Neural progenitor cell (in vitro differentiated cells): Measurements from ENCODE around the gene LRRC74B. TPM values are rescaled to one million over a fixed set of nuclear protein-coding genes. Genes with fewer than 3 reads are reported as not detected.
A peak's percentile ranks its signal among the peaks of the same experiment; 100 is the strongest.

Source experiments
- DNase-seq: peaks from one replicate; pipeline ENCODE4 v3.0.0-alpha.2; 2016; ENCODE audit warnings: low spot score
- H2AFZ ChIP-seq: fragments of 200-600 bp; sonication (generic); replicated peaks from 2 replicates; pipeline ENCODE4 v1.6.1; 2016; ENCODE audit warnings: antibody characterized with exemption
- H3F3A ChIP-seq: fragments of 200-600 bp; sonication (generic); 2 replicates; pipeline ENCODE4 v1.6.1; 2016; ENCODE audit warnings: antibody characterized with exemption, low read depth
- H3K27ac ChIP-seq: fragments of 200-600 bp; sonication (generic); 2 replicates; pipeline ENCODE4 v1.5.1; 2016; ENCODE audit warnings: mild to moderate bottlenecking
- H3K27me3 ChIP-seq: fragments of 200-600 bp; sonication (generic); 2 replicates; pipeline ENCODE4 v1.6.1; 2016; ENCODE audit warnings: mild to moderate bottlenecking, moderate library complexity
- H3K36me3 ChIP-seq: fragments of 200-600 bp; sonication (generic); 2 replicates; pipeline ENCODE4 v1.5.1; 2016
- H3K4me1 ChIP-seq: fragments of 200-600 bp; sonication (generic); 2 replicates; pipeline ENCODE4 v1.6.1; 2016; ENCODE audit warnings: mixed run types
- H3K4me2 ChIP-seq: fragments of 200-600 bp; sonication (generic); 2 replicates; pipeline ENCODE4 v1.6.1; 2016
- H3K4me3 ChIP-seq: fragments of 200-600 bp; sonication (generic); 2 replicates; pipeline ENCODE4 v1.5.1; 2016
- H3K79me2 ChIP-seq: fragments of 200-600 bp; sonication (generic); 2 replicates; pipeline ENCODE4 v1.6.1; 2016; ENCODE audit warnings: low read depth
- H3K9ac ChIP-seq: fragments of 200-600 bp; sonication (generic); 2 replicates; pipeline ENCODE4 v1.6.1; 2016
- H3K9me3 ChIP-seq: fragments of 200-600 bp; sonication (generic); 2 replicates; pipeline ENCODE4 v1.5.1; 2016; ENCODE audit warnings: low read depth
- H4K20me1 ChIP-seq: fragments of 200-600 bp; sonication (generic); 2 replicates; pipeline ENCODE4 v1.6.1; 2016; ENCODE audit warnings: low read depth
- H3K27ac Mint-ChIP-seq: 3 replicates; pipeline ENCODE4 v1.8.0; 2021; ENCODE audit warnings: mixed read lengths
- H3K27me3 Mint-ChIP-seq: 2 replicates; pipeline ENCODE4 v1.8.0; 2022; ENCODE audit warnings: low read depth, mild to moderate bottlenecking, inconsistent platforms, moderate library complexity, mixed read lengths; ENCODE audit not compliant: insufficient read depth
- H3K36me3 Mint-ChIP-seq: 3 replicates; pipeline ENCODE4 v1.8.0; 2021; ENCODE audit warnings: mixed read lengths
- H3K4me1 Mint-ChIP-seq: 3 replicates; pipeline ENCODE4 v1.8.0; 2021; ENCODE audit warnings: mixed read lengths
- H3K4me3 Mint-ChIP-seq: 3 replicates; pipeline ENCODE4 v1.8.0; 2021; ENCODE audit warnings: mild to moderate bottlenecking, moderate library complexity, mixed read lengths
- H3K9me3 Mint-ChIP-seq: 3 replicates; pipeline ENCODE4 v1.8.0; 2020; ENCODE audit warnings: mixed read lengths
- CTCF ChIP-seq: fragments of 200-600 bp; sonication (generic); IDR thresholded peaks from 2 replicates; pipeline ENCODE4 v1.5.1; 2017; ENCODE audit warnings: antibody characterized with exemption, mild to moderate bottlenecking
- EZH2 ChIP-seq: fragments of 200-600 bp; sonication (generic); IDR thresholded peaks from 2 replicates; pipeline ENCODE4 v1.6.1; 2017; ENCODE audit warnings: antibody characterized with exemption, mild to moderate bottlenecking, moderate library complexity
- EZH2phosphoT487 ChIP-seq: fragments of 200-600 bp; sonication (generic); IDR thresholded peaks from 2 replicates; pipeline ENCODE4 v1.6.1; 2017; ENCODE audit warnings: antibody characterized with exemption
- microRNA counts: library from miRNA; unstranded; fragments of <30 nt; microRNA quantifications from one replicate; lab custom pipeline; 2016
- microRNA-seq: library from miRNA; unstranded; fragments of <30 nt; microRNA quantifications from one replicate; pipeline ENCODE4, GENCODE V29; 2016
- small RNA-seq: library from RNA; depleted of rRNA; stranded (forward); fragments of <200 nt; gene quantifications from one replicate; pipeline ENCODE3, GENCODE V24; 2015
- total RNA-seq: library from RNA; depleted of rRNA; stranded (reverse); fragments of >200 nt; gene quantifications from 2 replicates; pipeline ENCODE4 v1.2.3, GENCODE V29; 2015; ENCODE audit warnings: low replicate concordance

LRRC74B gene
- total RNA-seq, 1 donor from 2014 or later: not detected

- Mint-ChIP-seq H3K36me3 (no peaks in the 10 kb centered on the region), H3K4me1 (peaks cover 15% of the 10 kb centered on the region), H3K9me3 (peaks cover 2% of the 10 kb centered on the region), H3K4me3 (no peak overlapping the region), H3K27me3 (peaks cover 4% of the 10 kb centered on the region), H3K27ac (no peak overlapping the region)
- Histone ChIP-seq H3K4me3 (no peak overlapping the region), H3K27ac (no peak overlapping the region), H3K4me1 (no peaks in the 10 kb centered on the region), H3K36me3 (no peaks in the 10 kb centered on the region), H3K79me2 (no peaks in the 10 kb centered on the region), H3K4me2 (no peak overlapping the region), H3K9ac (no peak overlapping the region), H3K27me3 (peaks cover 13% of the 10 kb centered on the region), H3K9me3 (no peaks in the 10 kb centered on the region), H3F3A (no peaks in the 10 kb centered on the region), H2AFZ (no peak overlapping the region), H4K20me1 (no peaks in the 10 kb centered on the region)
- DNase-seq: no peak
- no peak for TF ChIP-seq EZH2
- TF ChIP-seq EZH2phosphoT487: no peak
- no peak for TF ChIP-seq CTCF
These were observed 60.3 kb downstream of the LRRC74B start for GRCh38 chr22:21106000-21106399.

GRCh38 chr22:21108379-21109115 lies 62.8 kb downstream of the LRRC74B start:
- H3K36me3 ChIP-seq: no peaks in the 10 kb centered on the region
- Mint-ChIP-seq H3K9me3 (peaks cover 2% of the 10 kb centered on the region), H3K27ac (no peak overlapping the region), H3K27me3 (no peaks in the 10 kb centered on the region), H3K36me3 (no peaks in the 10 kb centered on the region), H3K4me1 (peaks cover 6% of the 10 kb centered on the region), H3K4me3 (no peak overlapping the region)
- H3F3A ChIP-seq: no peaks in the 10 kb centered on the region
- no peak for DNase-seq
- no peak overlapping the region for H3K27ac ChIP-seq
- H4K20me1 ChIP-seq: no peaks in the 10 kb centered on the region
- H3K4me2 ChIP-seq: no peak overlapping the region
- H2AFZ ChIP-seq: no peak overlapping the region
- H3K27me3 ChIP-seq: no peaks in the 10 kb centered on the region
- TF ChIP-seq EZH2 (no peak), EZH2phosphoT487 (no peak), CTCF (no peak)
- no peaks in the 10 kb centered on the region for H3K79me2 ChIP-seq
- no peaks in the 10 kb centered on the region for H3K4me1 ChIP-seq
- H3K9me3 ChIP-seq: no peaks in the 10 kb centered on the region
- no peak overlapping the region for H3K9ac ChIP-seq
- no peak overlapping the region for H3K4me3 ChIP-seq

MicroRNA genes within 50 kb of the gene (microRNA counts, 767-probe panel; counts per million panel counts)
- 460 counts per million, percentile 90 among the panel's probes with 10 or more counts for microRNA hsa-miR-649 (lab: Ali Mortazavi, UCI)

Small RNA genes lying within 50 kb of the gene (microRNA-seq; reads per million reads assigned to microRNA genes)
- gene MIR649: not detected

Small RNA genes lying within 50 kb of the gene (small RNA-seq; reads per million reads assigned to genes)
- not detected for gene MIR649

Other genes with a start within 250 kb of the LRRC74B start
- 24.4 and 43.3 TPM in 2 replicates for gene PI4KA, start 187.1 kb upstream of the LRRC74B start, total RNA-seq
- gene SNAP29, start 186.9 kb upstream of the LRRC74B start, total RNA-seq: 5.6 and 7.1 TPM in 2 replicates
- 91.0 and 109 TPM in 2 replicates for gene CRKL, start 128.5 kb upstream of the LRRC74B start, total RNA-seq
- 4.3 and 12.0 TPM in 2 replicates for gene AIFM3, start 78.7 kb upstream of the LRRC74B start, total RNA-seq
- gene LZTR1, start 63.6 kb upstream of the LRRC74B start, total RNA-seq: 21.9 and 39.4 TPM in 2 replicates
- 14.7 and 29.2 TPM in 2 replicates for gene THAP7, start 43.8 kb upstream of the LRRC74B start, total RNA-seq
- gene P2RX6, start 30.8 kb upstream of the LRRC74B start, total RNA-seq: 0.36 and 0.53 TPM in 2 replicates
- gene SLC7A4, start 13.4 kb upstream of the LRRC74B start, total RNA-seq: 0.34 TPM in 1 of 2 replicates, not detected in the other